Activated CD4-positive, CD25-positive, alpha-beta regulatory T cell treated with anti-CD3 and anti-CD28 coated beads, Interleukin-2, amount 50 U/mL, for 72 hours (primary cell): ENCODE data around the gene CEP126.
A peak's percentile ranks its signal among the peaks of the same experiment; 100 is the strongest.

Experiments used
- DNase-seq: peaks from one replicate; pipeline ENCODE4 v3.0.0; 2021

CEP126 gene

GRCh38 chr11:102010776-102011494 lies 96.1 kb downstream of the CEP126 start:
- no peak for DNase-seq

GRCh38 chr11:102012946-102013345 lies 98.1 kb downstream of the CEP126 start:
- DNase-seq = no peak

- no peak for DNase-seq
These were observed 99.9 kb downstream of the CEP126 start for GRCh38 chr11:102014756-102015155.

GRCh38 chr11:102017026-102017425 lies 102.2 kb downstream of the CEP126 start:
- no peak for DNase-seq

GRCh38 chr11:102026217-102026616 lies 111.4 kb downstream of the CEP126 start:
- DNase-seq = no peak

- no peak for DNase-seq
These were observed 112.1 kb downstream of the CEP126 start for GRCh38 chr11:102026959-102027358.

GRCh38 chr11:102036757-102037156 lies 121.9 kb downstream of the CEP126 start:
- DNase-seq = no peak

GRCh38 chr11:102046841-102047240 lies 132.0 kb downstream of the CEP126 start:
- DNase-seq = no peak

- DNase-seq = peak; percentile 49
These were observed 132.6 kb downstream of the CEP126 start, which contains the start of gene CFAP300 for GRCh38 chr11:102047305-102047924. Gene CFAP300 (plus strand): TSS chr11:102047437. CDS start chr11:102047471, 34 bp downstream.
